Suprapubic skin (tissue), 4 donors: ENCODE measurements around the gene UBL3.

Experiments used
- CTCF ChIP-seq, 2 donors: fragments of 200-600 bp in 1 of 2; fragments of 450-650 bp in 1 of 2; sonication (generic) in 1 of 2; IDR thresholded peaks; one replicate each; pipeline ENCODE4 v1.5.1; 2016 to 2019; ENCODE audit warnings: antibody characterized with exemption in 2 of 2, mild to moderate bottlenecking in 1 of 2, moderate library complexity in 1 of 2
- EP300 ChIP-seq: sonication (generic); formaldehyde crosslinking; IDR thresholded peaks from one replicate; pipeline ENCODE4 v1.6.1; 2017; ENCODE audit warnings: antibody characterized with exemption
- POLR2A ChIP-seq, 2 donors: fragments of 450-650 bp; IDR thresholded peaks; one replicate each; pipeline ENCODE4 v1.6.1; 2017; ENCODE audit warnings: antibody characterized with exemption in 2 of 2, mild to moderate bottlenecking in 2 of 2, moderate library complexity in 2 of 2
- POLR2AphosphoS5 ChIP-seq, 3 donors: sonication (generic); formaldehyde crosslinking; IDR thresholded peaks; one replicate each; pipeline ENCODE4 v1.6.1; 2017; ENCODE audit warnings: antibody characterized with exemption in 3 of 3

DNA sequence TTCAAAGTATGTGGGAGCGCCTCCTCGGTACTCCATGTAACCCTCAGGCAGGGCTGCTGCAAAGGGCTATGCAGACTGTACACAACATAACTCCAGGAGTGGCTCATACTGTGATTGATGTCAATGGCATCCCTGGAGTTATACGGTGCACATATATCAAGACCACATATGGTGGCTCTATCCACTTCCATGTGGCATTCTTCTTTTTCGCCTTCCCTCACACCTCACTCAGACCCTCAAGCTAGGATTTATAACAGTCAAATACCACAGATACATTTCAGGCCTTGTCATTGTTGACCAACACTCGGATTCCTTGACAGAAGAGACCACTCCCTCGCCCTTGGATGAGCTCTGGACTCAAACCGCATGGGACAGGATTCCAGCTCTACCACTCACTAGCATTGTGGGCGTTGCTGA lies 11.3 kb upstream of the UBL3 start:
- TF ChIP-seq CTCF (IDR thresholded peaks at IDR 0.05): no peak
- TF ChIP-seq POLR2AphosphoS5 (IDR thresholded peaks at IDR 0.05): no peak
- no peak for TF ChIP-seq EP300
- no peak for TF ChIP-seq POLR2A (IDR thresholded peaks at IDR 0.05)
